Neural cell (in vitro differentiated cells): Measurements from ENCODE around the gene KDM1B.

ENCODE experiments used
- EP300 ChIP-seq: fragments of 450-650 bp; conservative IDR thresholded peaks from 2 replicates; pipeline ENCODE4 v1.6.1; 2014; ENCODE audit warnings: antibody characterized with exemption, mild to moderate bottlenecking, moderate library complexity; ENCODE audit not compliant: poor library complexity, severe bottlenecking
- EZH2 ChIP-seq: fragments of 200-600, 300-800 bp; shearing (Covaris generic), sonication (generic); IDR thresholded peaks from 2 replicates; pipeline ENCODE4 v1.6.1; 2014; ENCODE audit warnings: antibody characterized with exemption, low read length, borderline replicate concordance, mild to moderate bottlenecking; ENCODE audit not compliant: insufficient read depth, poor library complexity, severe bottlenecking
- POLR2AphosphoS5 ChIP-seq: IDR thresholded peaks from 2 replicates; pipeline ENCODE4 v1.6.1; 2012
- RAD21 ChIP-seq: fragments of 450-650 bp; conservative IDR thresholded peaks from 2 replicates; pipeline ENCODE4 v1.6.1; 2014; ENCODE audit warnings: antibody characterized with exemption, mild to moderate bottlenecking, moderate library complexity
- SMC3 ChIP-seq: fragments of 450-650 bp; conservative IDR thresholded peaks from 2 replicates; pipeline ENCODE4 v1.6.1; 2014; ENCODE audit warnings: antibody characterized with exemption, mild to moderate bottlenecking, moderate library complexity; ENCODE audit not compliant: poor library complexity
- TAF1 ChIP-seq: IDR thresholded peaks from 2 replicates; pipeline ENCODE4 v1.6.1; 2012; ENCODE audit warnings: low read depth
- TF ChIP-seq, protein P1 (sequence below): fragments of 450-650 bp; IDR thresholded peaks from 2 replicates; pipeline ENCODE4 v1.5.1; 2014; ENCODE audit warnings: antibody characterized with exemption, mild to moderate bottlenecking, moderate library complexity; ENCODE audit not compliant: poor library complexity, severe bottlenecking
- TF ChIP-seq, protein P2 (sequence below): IDR thresholded peaks from 2 replicates; pipeline ENCODE4 v1.6.1; 2012; ENCODE audit warnings: borderline replicate concordance

DNA sequence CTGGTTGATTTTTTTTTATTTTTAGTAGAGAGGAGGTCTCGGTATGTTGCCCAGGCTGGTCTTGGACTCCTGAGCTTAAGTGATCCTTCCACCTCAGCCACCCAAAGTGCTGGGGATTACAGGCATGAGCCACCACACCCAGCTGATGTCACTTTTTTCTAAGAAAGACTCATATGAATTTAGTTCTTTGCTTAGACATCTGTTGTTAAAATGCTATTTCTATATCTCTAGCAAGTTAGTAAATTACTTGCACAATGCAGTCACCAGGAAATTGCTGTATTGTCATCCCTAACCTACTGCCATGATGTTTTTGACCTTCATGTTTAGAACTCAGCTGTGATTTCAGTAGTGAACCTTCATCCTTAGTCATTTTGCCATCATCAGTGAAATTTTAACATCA lies 5.7 kb downstream of the KDM1B start:
- TF ChIP-seq, protein P1, sequence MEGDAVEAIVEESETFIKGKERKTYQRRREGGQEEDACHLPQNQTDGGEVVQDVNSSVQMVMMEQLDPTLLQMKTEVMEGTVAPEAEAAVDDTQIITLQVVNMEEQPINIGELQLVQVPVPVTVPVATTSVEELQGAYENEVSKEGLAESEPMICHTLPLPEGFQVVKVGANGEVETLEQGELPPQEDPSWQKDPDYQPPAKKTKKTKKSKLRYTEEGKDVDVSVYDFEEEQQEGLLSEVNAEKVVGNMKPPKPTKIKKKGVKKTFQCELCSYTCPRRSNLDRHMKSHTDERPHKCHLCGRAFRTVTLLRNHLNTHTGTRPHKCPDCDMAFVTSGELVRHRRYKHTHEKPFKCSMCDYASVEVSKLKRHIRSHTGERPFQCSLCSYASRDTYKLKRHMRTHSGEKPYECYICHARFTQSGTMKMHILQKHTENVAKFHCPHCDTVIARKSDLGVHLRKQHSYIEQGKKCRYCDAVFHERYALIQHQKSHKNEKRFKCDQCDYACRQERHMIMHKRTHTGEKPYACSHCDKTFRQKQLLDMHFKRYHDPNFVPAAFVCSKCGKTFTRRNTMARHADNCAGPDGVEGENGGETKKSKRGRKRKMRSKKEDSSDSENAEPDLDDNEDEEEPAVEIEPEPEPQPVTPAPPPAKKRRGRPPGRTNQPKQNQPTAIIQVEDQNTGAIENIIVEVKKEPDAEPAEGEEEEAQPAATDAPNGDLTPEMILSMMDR = no peak
- TF ChIP-seq EP300 (no peak), POLR2AphosphoS5 (no peak), RAD21 (no peak), SMC3 (no peak), TAF1 (no peak), EZH2 (no peak)
- TF ChIP-seq, protein P2, sequence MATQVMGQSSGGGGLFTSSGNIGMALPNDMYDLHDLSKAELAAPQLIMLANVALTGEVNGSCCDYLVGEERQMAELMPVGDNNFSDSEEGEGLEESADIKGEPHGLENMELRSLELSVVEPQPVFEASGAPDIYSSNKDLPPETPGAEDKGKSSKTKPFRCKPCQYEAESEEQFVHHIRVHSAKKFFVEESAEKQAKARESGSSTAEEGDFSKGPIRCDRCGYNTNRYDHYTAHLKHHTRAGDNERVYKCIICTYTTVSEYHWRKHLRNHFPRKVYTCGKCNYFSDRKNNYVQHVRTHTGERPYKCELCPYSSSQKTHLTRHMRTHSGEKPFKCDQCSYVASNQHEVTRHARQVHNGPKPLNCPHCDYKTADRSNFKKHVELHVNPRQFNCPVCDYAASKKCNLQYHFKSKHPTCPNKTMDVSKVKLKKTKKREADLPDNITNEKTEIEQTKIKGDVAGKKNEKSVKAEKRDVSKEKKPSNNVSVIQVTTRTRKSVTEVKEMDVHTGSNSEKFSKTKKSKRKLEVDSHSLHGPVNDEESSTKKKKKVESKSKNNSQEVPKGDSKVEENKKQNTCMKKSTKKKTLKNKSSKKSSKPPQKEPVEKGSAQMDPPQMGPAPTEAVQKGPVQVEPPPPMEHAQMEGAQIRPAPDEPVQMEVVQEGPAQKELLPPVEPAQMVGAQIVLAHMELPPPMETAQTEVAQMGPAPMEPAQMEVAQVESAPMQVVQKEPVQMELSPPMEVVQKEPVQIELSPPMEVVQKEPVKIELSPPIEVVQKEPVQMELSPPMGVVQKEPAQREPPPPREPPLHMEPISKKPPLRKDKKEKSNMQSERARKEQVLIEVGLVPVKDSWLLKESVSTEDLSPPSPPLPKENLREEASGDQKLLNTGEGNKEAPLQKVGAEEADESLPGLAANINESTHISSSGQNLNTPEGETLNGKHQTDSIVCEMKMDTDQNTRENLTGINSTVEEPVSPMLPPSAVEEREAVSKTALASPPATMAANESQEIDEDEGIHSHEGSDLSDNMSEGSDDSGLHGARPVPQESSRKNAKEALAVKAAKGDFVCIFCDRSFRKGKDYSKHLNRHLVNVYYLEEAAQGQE = no peak
